ENCODE results near the gene NGF.

The NGF gene

GRCh38 chr1:115326419-115326818, 11.6 kb downstream of the NGF start:
- no peaks in the 10 kb centered on the region for H3K9me3 Mint-ChIP-seq
- no peak for DNase-seq (ENCODE audit: low spot score)
- H3K27me3 Mint-ChIP-seq (ENCODE audit: low read depth), result peaks cover 4% of the 10 kb centered on the region
- no peaks in the 10 kb centered on the region for H3K4me1 Mint-ChIP-seq (ENCODE audit: low read depth)
- no peak overlapping the region for H3K4me3 Mint-ChIP-seq
- H3K27ac Mint-ChIP-seq, result no peak overlapping the region
- H3K36me3 Mint-ChIP-seq (ENCODE audit: low read depth), result no peaks in the 10 kb centered on the region

- no peak overlapping the region for H3K4me3 Mint-ChIP-seq
- peaks cover 4% of the 10 kb centered on the region for H3K27me3 Mint-ChIP-seq (ENCODE audit: low read depth)
- H3K9me3 Mint-ChIP-seq, result no peaks in the 10 kb centered on the region
- DNase-seq (ENCODE audit: low spot score), result no peak
- no peak overlapping the region for H3K27ac Mint-ChIP-seq
- no peaks in the 10 kb centered on the region for H3K36me3 Mint-ChIP-seq (ENCODE audit: low read depth)
- no peaks in the 10 kb centered on the region for H3K4me1 Mint-ChIP-seq (ENCODE audit: low read depth)
Measured at GRCh38 chr1:115325874-115326273, 12.2 kb downstream of the NGF start.

- H3K27ac Mint-ChIP-seq, result no peak overlapping the region
- H3K9me3 Mint-ChIP-seq, result no peaks in the 10 kb centered on the region
- no peak for DNase-seq (ENCODE audit: low spot score)
- H3K27me3 Mint-ChIP-seq (ENCODE audit: low read depth), result peaks cover 4% of the 10 kb centered on the region
- no peaks in the 10 kb centered on the region for H3K36me3 Mint-ChIP-seq (ENCODE audit: low read depth)
- H3K4me3 Mint-ChIP-seq, result no peak overlapping the region
- H3K4me1 Mint-ChIP-seq (ENCODE audit: low read depth), result no peaks in the 10 kb centered on the region
Measured at GRCh38 chr1:115324649-115325420, 13.2 kb downstream of the NGF start.

GRCh38 chr1:115323366-115324004, 14.6 kb downstream of the NGF start:
- H3K9me3 Mint-ChIP-seq, result no peaks in the 10 kb centered on the region
- H3K27ac Mint-ChIP-seq, result no peak overlapping the region
- H3K36me3 Mint-ChIP-seq (ENCODE audit: low read depth), result no peaks in the 10 kb centered on the region
- no peak overlapping the region for H3K4me3 Mint-ChIP-seq
- H3K27me3 Mint-ChIP-seq (ENCODE audit: low read depth), result no peaks in the 10 kb centered on the region
- no peak for DNase-seq (ENCODE audit: low spot score)
- no peaks in the 10 kb centered on the region for H3K4me1 Mint-ChIP-seq (ENCODE audit: low read depth)

GRCh38 chr1:115322631-115323030, 15.4 kb downstream of the NGF start:
- no peaks in the 10 kb centered on the region for H3K36me3 Mint-ChIP-seq (ENCODE audit: low read depth)
- no peak for DNase-seq (ENCODE audit: low spot score)
- no peaks in the 10 kb centered on the region for H3K4me1 Mint-ChIP-seq (ENCODE audit: low read depth)
- no peak overlapping the region for H3K27ac Mint-ChIP-seq
- H3K9me3 Mint-ChIP-seq, result no peaks in the 10 kb centered on the region
- no peak overlapping the region for H3K4me3 Mint-ChIP-seq
- no peaks in the 10 kb centered on the region for H3K27me3 Mint-ChIP-seq (ENCODE audit: low read depth)

GRCh38 chr1:115320377-115320776, 17.7 kb downstream of the NGF start:
- no peaks in the 10 kb centered on the region for H3K9me3 Mint-ChIP-seq
- H3K4me1 Mint-ChIP-seq (ENCODE audit: low read depth), result no peaks in the 10 kb centered on the region
- H3K27me3 Mint-ChIP-seq (ENCODE audit: low read depth), result no peaks in the 10 kb centered on the region
- H3K27ac Mint-ChIP-seq, result no peak overlapping the region
- no peak for DNase-seq (ENCODE audit: low spot score)
- no peak overlapping the region for H3K4me3 Mint-ChIP-seq
- no peaks in the 10 kb centered on the region for H3K36me3 Mint-ChIP-seq (ENCODE audit: low read depth)

GRCh38 chr1:115319706-115320105, 18.3 kb downstream of the NGF start:
- no peaks in the 10 kb centered on the region for H3K36me3 Mint-ChIP-seq (ENCODE audit: low read depth)
- no peak for DNase-seq (ENCODE audit: low spot score)
- no peaks in the 10 kb centered on the region for H3K4me1 Mint-ChIP-seq (ENCODE audit: low read depth)
- H3K27me3 Mint-ChIP-seq (ENCODE audit: low read depth), result no peaks in the 10 kb centered on the region
- H3K27ac Mint-ChIP-seq, result no peak overlapping the region
- H3K9me3 Mint-ChIP-seq, result no peaks in the 10 kb centered on the region
- H3K4me3 Mint-ChIP-seq, result no peak overlapping the region

GRCh38 chr1:115317101-115318012, 20.7 kb downstream of the NGF start:
- DNase-seq (ENCODE audit: low spot score), result no peak
- no peak overlapping the region for H3K4me3 Mint-ChIP-seq
- no peaks in the 10 kb centered on the region for H3K4me1 Mint-ChIP-seq (ENCODE audit: low read depth)
- H3K27me3 Mint-ChIP-seq (ENCODE audit: low read depth), result no peaks in the 10 kb centered on the region
- no peaks in the 10 kb centered on the region for H3K36me3 Mint-ChIP-seq (ENCODE audit: low read depth)
- H3K9me3 Mint-ChIP-seq, result no peaks in the 10 kb centered on the region
- H3K27ac Mint-ChIP-seq, result no peak overlapping the region

- Mint-ChIP-seq H3K4me3 (no peak overlapping the region), H3K27me3 (ENCODE audit: low read depth) (no peaks in the 10 kb centered on the region), H3K36me3 (ENCODE audit: low read depth) (no peaks in the 10 kb centered on the region), H3K9me3 (no peaks in the 10 kb centered on the region), H3K27ac (no peak overlapping the region), H3K4me1 (ENCODE audit: low read depth) (no peaks in the 10 kb centered on the region)
- DNase-seq (ENCODE audit: low spot score), result no peak
Measured at GRCh38 chr1:115314765-115315164, 23.3 kb downstream of the NGF start.

GRCh38 chr1:115314092-115314491, 24.0 kb downstream of the NGF start:
- Mint-ChIP-seq H3K36me3 (ENCODE audit: low read depth) (no peaks in the 10 kb centered on the region), H3K4me1 (ENCODE audit: low read depth) (no peaks in the 10 kb centered on the region), H3K27me3 (ENCODE audit: low read depth) (no peaks in the 10 kb centered on the region), H3K27ac (no peak overlapping the region), H3K4me3 (no peak overlapping the region), H3K9me3 (no peaks in the 10 kb centered on the region)
- no peak for DNase-seq (ENCODE audit: low spot score)

GRCh38 chr1:115313182-115313581, 24.9 kb downstream of the NGF start:
- Mint-ChIP-seq H3K4me1 (ENCODE audit: low read depth) (no peaks in the 10 kb centered on the region), H3K36me3 (ENCODE audit: low read depth) (no peaks in the 10 kb centered on the region), H3K4me3 (no peak overlapping the region), H3K27ac (no peak overlapping the region), H3K9me3 (no peaks in the 10 kb centered on the region), H3K27me3 (ENCODE audit: low read depth) (no peaks in the 10 kb centered on the region)
- no peak for DNase-seq (ENCODE audit: low spot score)

GRCh38 chr1:115312742-115313141, 25.3 kb downstream of the NGF start:
- Mint-ChIP-seq H3K9me3 (no peaks in the 10 kb centered on the region), H3K27ac (no peak overlapping the region), H3K4me3 (no peak overlapping the region), H3K4me1 (ENCODE audit: low read depth) (no peaks in the 10 kb centered on the region), H3K27me3 (ENCODE audit: low read depth) (no peaks in the 10 kb centered on the region), H3K36me3 (ENCODE audit: low read depth) (no peaks in the 10 kb centered on the region)
- no peak for DNase-seq (ENCODE audit: low spot score)

GRCh38 chr1:115311474-115311989, 26.5 kb downstream of the NGF start:
- DNase-seq (ENCODE audit: low spot score), result no peak
- H3K9me3 Mint-ChIP-seq, result no peaks in the 10 kb centered on the region
- no peaks in the 10 kb centered on the region for H3K36me3 Mint-ChIP-seq (ENCODE audit: low read depth)
- no peaks in the 10 kb centered on the region for H3K27me3 Mint-ChIP-seq (ENCODE audit: low read depth)
- no peak overlapping the region for H3K4me3 Mint-ChIP-seq
- H3K4me1 Mint-ChIP-seq (ENCODE audit: low read depth), result no peaks in the 10 kb centered on the region
- H3K27ac Mint-ChIP-seq, result no peak overlapping the region
